Kidney epithelial cell (primary cell): Measurements from ENCODE around the gene VAMP3. TPM values are rescaled to one million over a fixed set of nuclear protein-coding genes. Genes with fewer than 3 reads are reported as not detected.

Experiments used
- DNase-seq: peaks from one replicate; pipeline ENCODE4 v3.0.0-alpha.2; 2010; ENCODE audit warnings: low read depth
- H3K27me3 ChIP-seq: 2 replicates; pipeline ENCODE4 v1.6.0; 2011; ENCODE audit warnings: low read length; ENCODE audit not compliant: control insufficient read depth, insufficient read depth
- H3K36me3 ChIP-seq: 2 replicates; pipeline ENCODE4 v1.5.1; 2011; ENCODE audit warnings: low read length; ENCODE audit not compliant: control insufficient read depth, insufficient read depth
- H3K4me3 ChIP-seq: 2 replicates; pipeline ENCODE4 v1.5.1; 2011; ENCODE audit warnings: low read depth, mild to moderate bottlenecking, control low read depth, low read length
- total RNA-seq: library from RNA; depleted of rRNA; stranded (reverse); fragments of >200 nt; gene quantifications from 2 replicates; pipeline ENCODE4 v1.2.3, GENCODE V29; 2015
- TF ChIP-seq, protein P1 (sequence below): IDR thresholded peaks from 2 replicates; pipeline ENCODE4 v1.5.1; 2011; ENCODE audit warnings: mild to moderate bottlenecking, moderate library complexity, low read length, control low read depth, inconsistent platforms; ENCODE audit not compliant: insufficient read depth, poor library complexity, severe bottlenecking

Gene VAMP3
- total RNA-seq, 1 donor from 2014 or later: 133 TPM

DNA sequence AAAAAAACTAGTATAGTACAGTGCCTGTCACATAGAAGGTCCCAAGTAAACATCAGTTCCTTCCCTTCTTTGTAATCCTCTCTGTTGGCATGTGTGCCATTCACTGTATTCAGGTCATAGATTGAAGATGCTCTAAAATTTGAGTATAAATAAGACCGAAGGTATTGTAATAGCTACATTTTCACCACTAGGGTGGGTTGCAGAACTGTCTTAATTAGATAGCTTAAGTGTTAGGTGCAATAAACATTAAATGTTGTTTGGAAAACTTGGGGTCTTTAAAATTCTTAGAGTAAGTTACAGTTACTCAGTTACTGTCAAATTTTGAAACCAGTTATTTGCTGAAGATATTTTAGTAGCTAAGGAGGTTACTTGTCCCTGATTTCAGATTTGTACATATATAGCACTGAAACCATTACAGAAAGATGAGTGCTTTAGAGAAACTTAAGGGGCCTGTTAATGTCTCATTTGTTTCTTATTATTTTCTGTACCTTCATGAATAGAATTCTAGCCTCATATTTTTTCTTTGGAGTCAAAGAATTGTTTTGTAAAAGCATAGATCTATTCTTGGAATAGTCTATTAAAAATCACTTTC is 37.3 kb downstream of the VAMP3 start:
- Histone ChIP-seq H3K36me3 (no peaks in the 10 kb centered on the region), H3K4me3 (no peak overlapping the region), H3K27me3 (no peaks in the 10 kb centered on the region)
- DNase-seq: peak; percentile 5
- TF ChIP-seq, protein P1, sequence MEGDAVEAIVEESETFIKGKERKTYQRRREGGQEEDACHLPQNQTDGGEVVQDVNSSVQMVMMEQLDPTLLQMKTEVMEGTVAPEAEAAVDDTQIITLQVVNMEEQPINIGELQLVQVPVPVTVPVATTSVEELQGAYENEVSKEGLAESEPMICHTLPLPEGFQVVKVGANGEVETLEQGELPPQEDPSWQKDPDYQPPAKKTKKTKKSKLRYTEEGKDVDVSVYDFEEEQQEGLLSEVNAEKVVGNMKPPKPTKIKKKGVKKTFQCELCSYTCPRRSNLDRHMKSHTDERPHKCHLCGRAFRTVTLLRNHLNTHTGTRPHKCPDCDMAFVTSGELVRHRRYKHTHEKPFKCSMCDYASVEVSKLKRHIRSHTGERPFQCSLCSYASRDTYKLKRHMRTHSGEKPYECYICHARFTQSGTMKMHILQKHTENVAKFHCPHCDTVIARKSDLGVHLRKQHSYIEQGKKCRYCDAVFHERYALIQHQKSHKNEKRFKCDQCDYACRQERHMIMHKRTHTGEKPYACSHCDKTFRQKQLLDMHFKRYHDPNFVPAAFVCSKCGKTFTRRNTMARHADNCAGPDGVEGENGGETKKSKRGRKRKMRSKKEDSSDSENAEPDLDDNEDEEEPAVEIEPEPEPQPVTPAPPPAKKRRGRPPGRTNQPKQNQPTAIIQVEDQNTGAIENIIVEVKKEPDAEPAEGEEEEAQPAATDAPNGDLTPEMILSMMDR: peak; percentile 55

GRCh38 chr1:7809742-7810141 is 38.6 kb downstream of the VAMP3 start:
- H3K4me3 ChIP-seq: no peak overlapping the region
- TF ChIP-seq, protein P1: no peak
- H3K36me3 ChIP-seq: no peaks in the 10 kb centered on the region
- DNase-seq: no peak
- H3K27me3 ChIP-seq: no peaks in the 10 kb centered on the region

- H3K27me3 ChIP-seq: no peaks in the 10 kb centered on the region
- DNase-seq: peak; percentile 66
- H3K36me3 ChIP-seq: no peaks in the 10 kb centered on the region
- TF ChIP-seq, protein P1: no peak
- no peak overlapping the region for H3K4me3 ChIP-seq
Measured at GRCh38 chr1:7810395-7810794, 39.3 kb downstream of the VAMP3 start.

DNA sequence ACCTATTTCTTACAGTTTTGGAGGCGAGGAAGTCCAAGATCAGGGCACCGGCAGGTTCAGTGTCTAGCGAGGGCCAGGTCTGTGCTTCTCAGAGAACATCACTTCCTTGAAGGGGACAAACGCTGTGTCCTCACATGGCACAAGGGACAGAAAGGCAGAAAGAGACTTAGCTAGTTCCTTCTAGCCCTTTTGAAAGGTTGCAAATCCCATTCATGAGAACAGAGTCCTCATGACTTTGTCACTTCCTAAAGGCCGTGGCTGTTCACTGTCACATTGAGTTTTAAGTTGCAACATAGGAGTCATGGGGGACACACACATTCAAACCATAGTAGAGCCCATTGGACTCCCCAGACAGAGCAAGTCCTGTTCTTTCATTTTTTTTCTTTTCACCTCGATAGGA is 40.4 kb downstream of the VAMP3 start:
- TF ChIP-seq, protein P1: no peak
- no peak for DNase-seq
- Histone ChIP-seq H3K27me3 (no peaks in the 10 kb centered on the region), H3K36me3 (no peaks in the 10 kb centered on the region), H3K4me3 (no peak overlapping the region)

GRCh38 chr1:7813677-7814373 is 42.7 kb downstream of the VAMP3 start:
- no peak overlapping the region for H3K4me3 ChIP-seq
- TF ChIP-seq, protein P1: no peak
- no peaks in the 10 kb centered on the region for H3K36me3 ChIP-seq
- no peak for DNase-seq
- no peaks in the 10 kb centered on the region for H3K27me3 ChIP-seq
